Measurements from ENCODE around the gene DCDC2C. TPM values are rescaled to one million over a fixed set of nuclear protein-coding genes. Genes with fewer than 3 reads are reported as not detected.

The DCDC2C gene
- total and polyA plus RNA-seq, 7 donors = 0.13 TPM; not detected in 6

GRCh38 chr2:3670376-3670775 lies 33.0 kb upstream of the DCDC2C start:
- 89 to 91% (median 90%) methylated on average over 13 to 15 of the region's 15 CpGs for WGBS, 3 donors
- DNase-seq = no peak
- intact Hi-C loops (cut with DNase I) = no loop called here
- H3K36me3 ChIP-seq (ENCODE audit: insufficient read depth in 1 of 2, low read depth in 1 of 2) = no peaks in the 10 kb centered on the region
- H3K4me1 ChIP-seq = no peaks in the 10 kb centered on the region
- no peak for TF ChIP-seq CTCF (IDR thresholded peaks at IDR 0.05)
- no peak overlapping the region for H3K4me3 ChIP-seq
- ATAC-seq = no peak
- peaks cover 0 to 2% (median 0%) of the 10 kb centered on the region in 3 donors for H3K27me3 ChIP-seq (ENCODE audit: insufficient read depth in 3 of 3, low read length in 2 of 3)
- no peak overlapping the region for H3K27ac ChIP-seq
- H3K9me3 ChIP-seq = no peaks in the 10 kb centered on the region

- Histone ChIP-seq H3K27me3 (ENCODE audit: insufficient read depth in 3 of 3, low read length in 2 of 3) (peaks cover 0 to 2% (median 0%) of the 10 kb centered on the region in 3 donors), H3K9me3 (no peaks in the 10 kb centered on the region), H3K27ac (no peak overlapping the region), H3K4me1 (no peaks in the 10 kb centered on the region), H3K36me3 (ENCODE audit: insufficient read depth in 1 of 2, low read depth in 1 of 2) (no peaks in the 10 kb centered on the region), H3K4me3 (no peak overlapping the region)
- TF ChIP-seq CTCF (IDR thresholded peaks at IDR 0.05) = no peak
- intact Hi-C loops (cut with DNase I) = no loop called here
- ATAC-seq (no peak), DNase-seq (no peak)
- WGBS, 3 donors = 79 to 86% (median 83%) methylated on average over 11 of the region's 11 CpGs
These were observed 32.4 kb upstream of the DCDC2C start for GRCh38 chr2:3670941-3671340.

DNA sequence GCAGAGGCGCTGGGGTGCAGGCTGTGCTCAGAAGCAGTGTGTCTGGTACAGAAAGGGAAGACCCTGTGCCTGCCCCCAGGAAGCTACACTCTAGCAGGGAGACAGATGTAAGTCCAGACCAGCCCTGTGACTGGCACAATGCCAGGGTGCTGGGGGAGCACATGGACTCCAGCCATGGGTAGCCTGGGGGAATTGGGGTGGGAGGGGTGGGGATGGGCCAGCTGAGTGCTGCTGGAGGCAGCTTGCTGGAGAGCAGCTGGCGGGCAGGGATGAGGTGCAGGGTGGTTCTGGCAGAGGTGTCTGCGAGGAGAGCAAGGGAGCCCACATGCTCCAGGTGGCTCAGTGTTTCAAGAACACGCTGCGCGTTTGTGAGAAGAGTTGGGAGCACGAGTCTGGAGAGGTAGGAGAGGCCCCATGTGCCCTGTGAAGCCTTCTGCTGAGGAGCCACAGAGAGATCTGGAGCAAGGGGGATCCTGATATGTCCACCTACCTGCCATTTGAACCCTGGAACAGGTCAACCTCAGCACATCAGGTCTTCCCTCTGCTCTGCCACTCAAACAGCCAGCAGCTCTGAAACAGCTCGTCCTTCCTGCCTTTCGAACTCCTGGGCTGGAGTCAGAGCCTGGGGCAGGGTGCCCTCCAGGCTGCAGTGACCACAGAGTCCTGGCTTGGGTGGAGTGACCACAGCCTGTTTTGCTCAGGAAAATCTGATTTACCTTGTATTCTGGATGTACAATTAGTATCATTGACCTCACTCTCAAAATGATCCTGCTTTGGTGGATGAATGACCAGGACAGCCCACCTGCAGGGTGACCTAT lies 30.3 kb upstream of the DCDC2C start:
- H3K9me3 ChIP-seq = no peaks in the 10 kb centered on the region
- intact Hi-C loops (cut with DNase I) = no loop called here
- DNase-seq = no peak
- TF ChIP-seq CTCF (IDR thresholded peaks at IDR 0.05) = no peak
- no peaks in the 10 kb centered on the region for H3K4me1 ChIP-seq
- no peak for ATAC-seq
- no peak overlapping the region for H3K4me3 ChIP-seq
- H3K27ac ChIP-seq = no peak overlapping the region
- peaks cover 0 to 2% (median 0%) of the 10 kb centered on the region in 3 donors for H3K27me3 ChIP-seq (ENCODE audit: insufficient read depth in 3 of 3, low read length in 2 of 3)
- WGBS, 3 donors = 55 to 77% (median 60%) methylated on average over 9 of the region's 9 CpGs
- H3K36me3 ChIP-seq (ENCODE audit: insufficient read depth in 1 of 2, low read depth in 1 of 2) = no peaks in the 10 kb centered on the region

- H3K36me3 ChIP-seq (ENCODE audit: insufficient read depth in 1 of 2, low read depth in 1 of 2) = no peaks in the 10 kb centered on the region
- DNase-seq = no peak
- no peaks in the 10 kb centered on the region for H3K9me3 ChIP-seq
- no peaks in the 10 kb centered on the region for H3K4me1 ChIP-seq
- intact Hi-C loops (cut with DNase I) = no loop called here
- H3K4me3 ChIP-seq = no peak overlapping the region
- H3K27ac ChIP-seq = no peak overlapping the region
- WGBS, 3 donors = 83 to 86% (median 84%) methylated on average over 9 of the region's 9 CpGs
- TF ChIP-seq CTCF (IDR thresholded peaks at IDR 0.05) = no peak
- peaks cover 0 to 2% (median 0%) of the 10 kb centered on the region in 3 donors for H3K27me3 ChIP-seq (ENCODE audit: insufficient read depth in 3 of 3, low read length in 2 of 3)
- no peak for ATAC-seq
These were observed 29.1 kb upstream of the DCDC2C start for GRCh38 chr2:3674066-3674845.

Measured in psoas muscle (tissue), 8 donors.